ENCODE measurements around the gene ZNF813.
"Not testable (repeated sequence)": the region's sequence is repeated elsewhere in the genome, so short reads cannot be mapped to it uniquely, and the experiment has no call there.

- not testable (repeated sequence) for TF ChIP-seq CTCF (conservative IDR thresholded peaks at IDR 0.05; ENCODE audit: low read depth, low read length); EZH2 (IDR thresholded peaks at IDR 0.05; ENCODE audit: low read length, unreplicated experiment)
Measured at GRCh38 chr19:53497311-53498023, 29.9 kb downstream of the ZNF813 start.

Measured in PC-3 (cell line).